IMR-90 (cell line): ENCODE measurements around the gene DIAPH1. TPM values are rescaled to one million over a fixed set of nuclear protein-coding genes. Genes with fewer than 3 reads are reported as not detected.

Source experiments
- ATAC-seq: fragments of 200-7000 bp; cut with Tn5 transposase; 2 replicates; pipeline ENCODE4 v1.9.1; 2020; ENCODE audit warnings: low read depth, mild to moderate bottlenecking, moderate library complexity
- BruUV-seq: library from RNA; stranded (reverse); fragments of 400-500 nt; replicated peaks from 2 replicates; lab custom pipeline; 2021; lab: Mats Ljungman, UMichigan
- CTCF ChIA-PET: fragments of 300-600 bp; formaldehyde crosslinking; extraction: SDS; loops from one replicate; lab custom pipeline; 2021; ENCODE audit warnings: antibody characterized with exemption; lab: Yijun Ruan, JAX
- POLR2A ChIA-PET: fragments of 300-600 bp; sonication (Branson Sonifier 250); formaldehyde crosslinking; loops from one replicate; lab custom pipeline; 2022; ENCODE audit warnings: antibody characterized with exemption; ENCODE audit not compliant: unreplicated experiment; lab: Charles Lee
- DNase-seq: peaks from one replicate; pipeline ENCODE4 v3.0.0; 2013
- H2AFZ ChIP-seq: replicated peaks from 2 replicates; pipeline ENCODE3; 2013; ENCODE audit warnings: low read length, mild to moderate bottlenecking; ENCODE audit not compliant: poor library complexity
- H2AK5ac ChIP-seq: 2 replicates; pipeline ENCODE4 v1.6.1; 2013; ENCODE audit warnings: low read depth, low read length, inconsistent platforms
- H2AK9ac ChIP-seq: replicated peaks from 2 replicates; pipeline ENCODE3; 2013; ENCODE audit warnings: mild to moderate bottlenecking, low read depth, low read length, moderate library complexity; ENCODE audit not compliant: poor library complexity
- H2BK120ac ChIP-seq: 2 replicates; pipeline ENCODE4 v1.6.1; 2013; ENCODE audit warnings: low read depth, low read length, inconsistent platforms
- H2BK15ac ChIP-seq: 3 replicates; pipeline ENCODE4 v1.6.1; 2013; ENCODE audit warnings: low read depth, low read length, inconsistent platforms
- H2BK20ac ChIP-seq: 2 replicates; pipeline ENCODE4 v1.6.1; 2013; ENCODE audit warnings: low read depth, mild to moderate bottlenecking, inconsistent platforms, low read length, moderate library complexity
- H2BK5ac ChIP-seq: 2 replicates; pipeline ENCODE4 v1.6.1; 2013; ENCODE audit warnings: mild to moderate bottlenecking, low read depth, low read length, inconsistent platforms; ENCODE audit not compliant: poor library complexity, severe bottlenecking
- H3K14ac ChIP-seq: replicated peaks from 2 replicates; pipeline ENCODE4 v1.6.1; 2013; ENCODE audit warnings: low read depth, low read length, inconsistent platforms
- H3K18ac ChIP-seq: 2 replicates; pipeline ENCODE4 v1.6.1; 2013; ENCODE audit warnings: low read depth, low read length, control low read depth
- H3K23ac ChIP-seq: 2 replicates; pipeline ENCODE4 v1.6.1; 2013; ENCODE audit warnings: low read depth, low read length, inconsistent platforms
- H3K27ac ChIP-seq: 2 replicates; pipeline ENCODE4 v1.5.1; 2013; ENCODE audit warnings: mild to moderate bottlenecking, control low read depth, low read length; ENCODE audit not compliant: insufficient read depth
- H3K27me3 ChIP-seq: 2 replicates; pipeline ENCODE4 v1.6.1; 2013; ENCODE audit warnings: low read length; ENCODE audit not compliant: control insufficient read depth, insufficient read depth
- H3K36me3 ChIP-seq: 2 replicates; pipeline ENCODE4 v1.6.1; 2013; ENCODE audit warnings: low read length, mixed read lengths; ENCODE audit not compliant: control insufficient read depth, insufficient read depth
- H3K4ac ChIP-seq: 2 replicates; pipeline ENCODE4 v1.6.1; 2013; ENCODE audit warnings: low read depth, low read length, inconsistent platforms
- H3K4me1 ChIP-seq: 2 replicates; pipeline ENCODE4 v1.6.1; 2013; ENCODE audit warnings: low read length, mixed read lengths; ENCODE audit not compliant: control insufficient read depth, insufficient read depth
- H3K4me2 ChIP-seq: 2 replicates; pipeline ENCODE4 v1.6.1; 2013; ENCODE audit warnings: low read depth, mild to moderate bottlenecking, control low read depth, low read length, moderate library complexity
- H3K4me3 ChIP-seq: 2 replicates; pipeline ENCODE4 v1.5.1; 2013; ENCODE audit warnings: low read depth, mild to moderate bottlenecking, control low read depth, low read length, moderate library complexity; ENCODE audit not compliant: insufficient read depth
- H3K56ac ChIP-seq: 2 replicates; pipeline ENCODE4 v1.6.1; 2013; ENCODE audit warnings: low read length, inconsistent platforms; ENCODE audit not compliant: insufficient read depth; ENCODE audit errors: extremely low read depth
- H3K79me1 ChIP-seq, 2 experiments: 2 replicates each; pipeline ENCODE4 v1.6.1; 2013; ENCODE audit warnings: low read length in 2 of 2, inconsistent platforms in 1 of 2, low read depth in 1 of 2
- H3K9ac ChIP-seq: 2 replicates; pipeline ENCODE4 v1.6.1; 2013; ENCODE audit warnings: low read depth, low read length, control low read depth
- H3K9me1 ChIP-seq: 2 replicates; pipeline ENCODE4 v1.6.1; 2013; ENCODE audit warnings: low read length, inconsistent platforms; ENCODE audit not compliant: insufficient read depth
- H3K9me3 ChIP-seq: 2 replicates; pipeline ENCODE4 v1.6.1; 2013; ENCODE audit warnings: low read length; ENCODE audit not compliant: control insufficient read depth, insufficient read depth
- H4K20me1 ChIP-seq: 2 replicates; pipeline ENCODE4 v1.6.1; 2013; ENCODE audit warnings: low read length, inconsistent platforms; ENCODE audit not compliant: insufficient read depth
- H4K5ac ChIP-seq: 2 replicates; pipeline ENCODE4 v1.6.1; 2013; ENCODE audit warnings: mild to moderate bottlenecking, low read depth, low read length, control low read depth
- H4K8ac ChIP-seq, 2 experiments: 2 replicates each; pipeline ENCODE4 v1.6.1; 2013; ENCODE audit warnings: low read depth in 2 of 2, low read length in 2 of 2, control low read depth in 1 of 2, inconsistent platforms in 1 of 2
- H4K91ac ChIP-seq: 2 replicates; pipeline ENCODE4 v1.6.1; 2013; ENCODE audit warnings: low read depth, low read length, inconsistent platforms; ENCODE audit not compliant: insufficient read depth
- CEBPB ChIP-seq: IDR thresholded peaks from 2 replicates; pipeline ENCODE4 v1.6.1; 2012; ENCODE audit warnings: low read depth, low read length, improper control_type of control experiment
- CHD1 ChIP-seq: IDR thresholded peaks from 2 replicates; pipeline ENCODE4 v1.6.1; 2012; ENCODE audit warnings: low read depth, low read length, improper control_type of control experiment
- CTCF ChIP-seq: conservative IDR thresholded peaks from 2 replicates; pipeline ENCODE4 v1.5.1; 2012; ENCODE audit warnings: mild to moderate bottlenecking, low read depth, low read length, improper control_type of control experiment
- ELK1 ChIP-seq: fragments of 150-350 bp; IDR thresholded peaks from 2 replicates; pipeline ENCODE4 v1.6.1; 2016; ENCODE audit warnings: low read depth, mild to moderate bottlenecking, low read length, moderate library complexity, borderline replicate concordance
- MAFK ChIP-seq: IDR thresholded peaks from 2 replicates; pipeline ENCODE4 v1.6.1; 2012; ENCODE audit warnings: low read depth, low read length, improper control_type of control experiment
- MAZ ChIP-seq: IDR thresholded peaks from 2 replicates; pipeline ENCODE4 v1.6.1; 2012; ENCODE audit warnings: low read depth, mild to moderate bottlenecking, low read length, improper control_type of control experiment, moderate library complexity, borderline replicate concordance
- MXI1 ChIP-seq: IDR thresholded peaks from 2 replicates; pipeline ENCODE4 v1.6.1; 2012; ENCODE audit warnings: low read depth, mild to moderate bottlenecking, low read length, moderate library complexity, borderline replicate concordance
- NFE2L2 ChIP-seq: fragments of 150-350 bp; IDR thresholded peaks from 2 replicates; pipeline ENCODE4 v1.6.1; 2016; ENCODE audit warnings: low read depth, mild to moderate bottlenecking, low read length
- POLR2A ChIP-seq: IDR thresholded peaks from 2 replicates; pipeline ENCODE4 v1.6.1; 2012; ENCODE audit warnings: mild to moderate bottlenecking, low read depth, low read length
- RAD21 ChIP-seq: IDR thresholded peaks from 2 replicates; pipeline ENCODE4 v1.6.1; 2012; ENCODE audit warnings: low read length, improper control_type of control experiment
- RCOR1 ChIP-seq: IDR thresholded peaks from 2 replicates; pipeline ENCODE4 v1.6.1; 2012; ENCODE audit warnings: mild to moderate bottlenecking, low read length, improper control_type of control experiment; ENCODE audit not compliant: insufficient replicate concordance
- RFX5 ChIP-seq: IDR thresholded peaks from 2 replicates; pipeline ENCODE4 v1.8.0; 2012; ENCODE audit warnings: low read depth, mild to moderate bottlenecking, low read length, moderate library complexity
- SMC3 ChIP-seq: fragments of 150-350 bp; IDR thresholded peaks from 2 replicates; pipeline ENCODE4 v1.6.1; 2016; ENCODE audit warnings: low read depth, mild to moderate bottlenecking, antibody characterized with exemption, low read length, moderate library complexity
- USF2 ChIP-seq: fragments of 150-350 bp; IDR thresholded peaks from 2 replicates; pipeline ENCODE4 v1.6.1; 2017; ENCODE audit warnings: mild to moderate bottlenecking, antibody characterized with exemption, low read length, low read depth
- WGBS, 2 experiments: methylation state at CpG; one replicate each; pipeline versions ENCODE4 v1.1.5 to v1.1.7; 2013; ENCODE audit warnings: missing lambda C conversion rate in 2 of 2; ENCODE audit not compliant: insufficient read length in 1 of 2; ENCODE audit errors: extremely low coverage in 2 of 2; 5-methylcytosine and 5-hydroxymethylcytosine counted together
- dilution Hi-C: fragments of 300-500 bp; cut with HindIII; formaldehyde crosslinking; loops from one replicate; pipeline ENCODE4 v1.14.3; 2018; ENCODE audit warnings: low sequenced_read_pairs; ENCODE audit not compliant: unreplicated experiment
- in situ Hi-C: fragments of 300-500 bp; cut with MboI; formaldehyde crosslinking; loops from 3 replicates; pipeline ENCODE4 v1.14.3; 2019; ENCODE audit warnings: low sequenced_read_pairs, inconsistent platforms, mixed read lengths
- intact Hi-C: fragments of 100-400 bp; cut with micrococcal nuclease; formaldehyde crosslinking; loops from 2 replicates; pipeline ENCODE4 v1.10.0; 2022
- polyA plus RNA-seq, 3 experiments: library from polyadenylated mRNA; depleted of rRNA; stranded (reverse); fragments of >200 nt; gene quantifications; 2 replicates each; pipeline ENCODE4 v1.2.3, GENCODE V29; 2012; ENCODE audit warnings: low replicate concordance in 1 of 3
- total RNA-seq: library from RNA; depleted of rRNA; stranded (reverse); fragments of >200 nt; gene quantifications from 2 replicates; pipeline ENCODE4 v1.2.3, GENCODE V29; 2012

Gene DIAPH1
- total and polyA plus RNA-seq, 2 of the 4 experiments (the other 2 are of a cell fraction), result 12.0 to 37.4 TPM

GRCh38 chr5:141475625-141476131 is 143.1 kb downstream of the DIAPH1 start, which contains the start of gene PCDHGC3:
PCDHGC3 (plus strand) TSS chr5:141475966; CDS start chr5:141476117, 151 bp downstream.
- H2AFZ ChIP-seq, result peak within 1 kb of the TSS; percentile 86
- H4K91ac ChIP-seq, result no peak within 1 kb of the TSS
- peak; percentile 97 for ATAC-seq
- peak within 1 kb of the TSS; percentile 52; the same call in 1 of the 2 replicates for H2AK5ac ChIP-seq
- WGBS, 2 experiments, result 0% methylated on average over 15 of the region's 28 CpGs; no CpG with 5 or more reads in 1 of the 2 experiments
- peak; percentile 95 for DNase-seq
- H3K18ac ChIP-seq, result peak within 1 kb of the TSS; percentile 20; the same call in 1 of the 2 replicates
- H4K8ac ChIP-seq, result peak within 1 kb of the TSS; percentile 48 to 54; a peak in 3 of 4 replicates
- peaks cover 6% of the 10 kb centered on the region; the same call in 1 of the 2 replicates for H3K9me1 ChIP-seq
- peak within 1 kb of the TSS; percentile 75 for H3K14ac ChIP-seq
- H4K20me1 ChIP-seq, result peaks cover 35% of the 10 kb centered on the region
- H2BK5ac ChIP-seq, result peak within 1 kb of the TSS; percentile 41
- H3K56ac ChIP-seq, result peak within 1 kb of the TSS; percentile 56
- peak within 1 kb of the TSS; percentile 78 for H3K4ac ChIP-seq
- in situ Hi-C loops (loop anchor here (5.0 kb wide), 1 partner anchor 47 kb away; no protein-coding TSS in a partner anchor), intact Hi-C loops (loop anchor here (1.0 to 5.0 kb wide), 5 partner anchors 34 to 82 kb away; partner anchors contain the start of genes PCDHGA12 and PCDHGB7), dilution Hi-C loops (no loop called here)
- no TSS peak for BruUV-seq
- H3K27me3 ChIP-seq, result no peaks in the 10 kb centered on the region
- ChIA-PET POLR2A (no interaction called here), CTCF (interaction anchor here (1.1 to 3.1 kb wide), 8 partner anchors 40 to 92 kb away, joined by 3 to 19 read pairs (median 6); no protein-coding TSS in a partner anchor)
- peak within 1 kb of the TSS; percentile 66 for H3K27ac ChIP-seq
- peak within 1 kb of the TSS; percentile 40; the same call in 1 of the 3 replicates for H2BK15ac ChIP-seq
- peak within 1 kb of the TSS; percentile 54 for H3K4me3 ChIP-seq
- peak within 1 kb of the TSS; percentile 83 for H3K23ac ChIP-seq
- H2BK120ac ChIP-seq, result peak within 1 kb of the TSS; percentile 46
- peak within 1 kb of the TSS; percentile 69 for H2AK9ac ChIP-seq
- peak within 1 kb of the TSS; percentile 70 for H3K4me2 ChIP-seq
- peak within 1 kb of the TSS; percentile 1; the same call in 1 of the 2 replicates for H4K5ac ChIP-seq
- no peaks in the 10 kb centered on the region for H3K36me3 ChIP-seq
- no peak within 1 kb of the TSS for H2BK20ac ChIP-seq
- H3K9me3 ChIP-seq, result no peaks in the 10 kb centered on the region
- peak within 1 kb of the TSS; percentile 67 for H3K9ac ChIP-seq
- H3K4me1 ChIP-seq, result peaks cover 17% of the 10 kb centered on the region
- peaks cover 26 to 41% of the 10 kb centered on the region in 2 experiments for H3K79me1 ChIP-seq
- TF ChIP-seq POLR2A (peak; percentile 57; the same call in 1 of the 2 replicates), RAD21 (peak; percentile 61), RFX5 (no peak), SMC3 (peak; percentile 39), ELK1 (no peak), CHD1 (no peak), MAFK (no peak), NFE2L2 (no peak), CTCF (peak; percentile 58), USF2 (peak; percentile 53; the same call in 1 of the 2 replicates), RCOR1 (no peak), MXI1 (no peak; the same call in 1 of the 2 replicates), MAZ (peak; percentile 57; the same call in 1 of the 2 replicates), CEBPB (no peak)
